A673 (cell line): ENCODE results near the gene MPZL2. TPM values are rescaled to one million over a fixed set of nuclear protein-coding genes. Genes with fewer than 3 reads are reported as not detected.

Experiments used
- BruUV-seq: library from RNA; stranded (reverse); fragments of 400-500 nt; replicated peaks from 2 replicates; lab custom pipeline; 2021; lab: Mats Ljungman, UMichigan
- CTCF ChIA-PET: fragments of 300-600 bp; sonication (Branson Sonifier 250); formaldehyde crosslinking; loops from one replicate; lab custom pipeline; 2022; ENCODE audit warnings: antibody characterized with exemption; lab: Charles Lee
- POLR2A ChIA-PET: fragments of 300-600 bp; sonication (Branson Sonifier 250); formaldehyde crosslinking; loops from one replicate; lab custom pipeline; 2022; ENCODE audit warnings: antibody characterized with exemption; ENCODE audit not compliant: low non-redundant PET; lab: Charles Lee
- DNase-seq: peaks from one replicate; pipeline ENCODE4 v3.0.0-alpha.2; 2015; ENCODE audit warnings: low spot score
- H3K27ac ChIP-seq: fragments of 200-600 bp; sonication (generic); 2 replicates; pipeline ENCODE4 v1.5.1; 2016; ENCODE audit warnings: mixed run types, low read depth, mild to moderate bottlenecking, mixed read lengths, antibody characterized with exemption, low read length; ENCODE audit not compliant: poor library complexity, severe bottlenecking
- H3K27me3 ChIP-seq: fragments of 200-600 bp; sonication (generic); replicated peaks from 2 replicates; pipeline ENCODE4 v1.6.1; 2017; ENCODE audit warnings: mixed run types, low read depth, mild to moderate bottlenecking, mixed read lengths, antibody characterized with exemption, low read length; ENCODE audit not compliant: insufficient read depth, poor library complexity
- H3K36me3 ChIP-seq: fragments of 200-600 bp; sonication (generic); 2 replicates; pipeline ENCODE4 v1.6.1; 2016; ENCODE audit warnings: mixed run types, mild to moderate bottlenecking, mixed read lengths, antibody characterized with exemption, low read length; ENCODE audit not compliant: insufficient read depth, poor library complexity, severe bottlenecking
- H3K4me1 ChIP-seq: fragments of 200-600 bp; sonication (generic); 2 replicates; pipeline ENCODE4 v1.6.1; 2017; ENCODE audit warnings: mixed run types, mild to moderate bottlenecking, mixed read lengths, antibody characterized with exemption, low read length; ENCODE audit not compliant: insufficient read depth, poor library complexity, severe bottlenecking
- H3K4me3 ChIP-seq: fragments of 200-600 bp; sonication (generic); 2 replicates; pipeline ENCODE4 v1.5.1; 2016; ENCODE audit warnings: low read depth, mixed run types, mild to moderate bottlenecking, mixed read lengths, low read length; ENCODE audit not compliant: poor library complexity, severe bottlenecking
- H3K9me3 ChIP-seq: fragments of 200-600 bp; sonication (generic); 2 replicates; pipeline ENCODE4 v1.6.1; 2016; ENCODE audit warnings: mixed run types, low read depth, mild to moderate bottlenecking, mixed read lengths, antibody characterized with exemption, low read length; ENCODE audit not compliant: poor library complexity, severe bottlenecking
- EZH2 ChIP-seq: fragments of 200-600 bp; sonication (generic); IDR thresholded peaks from 2 replicates; pipeline ENCODE4 v1.6.1; 2017; ENCODE audit warnings: borderline replicate concordance, low read depth, mild to moderate bottlenecking, mixed read lengths, antibody characterized with exemption, low read length; ENCODE audit not compliant: poor library complexity, severe bottlenecking
- intact Hi-C: fragments of 100-400 bp; cut with micrococcal nuclease; formaldehyde crosslinking; loops from one replicate; pipeline ENCODE4 v1.10.0; 2022; ENCODE audit not compliant: unreplicated experiment
- total RNA-seq: library from RNA; stranded (reverse); gene quantifications from 2 replicates; pipeline ENCODE4 v1.2.3, GENCODE V29; 2021
- TF ChIP-seq, protein P1 (sequence below): fragments of 300-800, 200-600 bp; sonication (generic); conservative IDR thresholded peaks from 2 replicates; pipeline ENCODE4 v1.5.1; 2017; ENCODE audit warnings: low read depth, mild to moderate bottlenecking, antibody characterized with exemption, low read length, moderate library complexity, mixed read lengths

The MPZL2 gene
- total RNA-seq, 1 experiment from 2014 or later = not detected

DNA sequence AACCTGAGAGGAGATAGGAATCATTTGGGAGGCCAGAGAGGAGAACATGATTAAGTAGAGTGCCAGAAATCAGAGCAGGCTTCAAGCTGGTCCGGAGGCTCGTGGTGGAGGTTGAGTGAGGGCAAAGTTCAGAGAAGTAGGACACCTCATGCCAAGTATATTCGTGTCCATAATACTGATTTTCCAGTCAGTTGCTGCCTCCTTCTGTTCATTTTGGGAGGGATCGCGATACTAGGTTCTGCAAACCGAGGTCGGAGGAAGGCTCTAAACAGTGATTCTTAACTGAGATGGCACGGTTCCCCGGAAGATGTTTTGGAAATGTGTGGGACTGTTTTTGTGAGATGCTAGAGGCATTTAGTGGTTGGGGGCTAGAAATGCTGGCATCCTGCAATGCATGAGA, 26.8 kb upstream of the MPZL2 start:
- POLR2A ChIA-PET = no interaction called here

DNA sequence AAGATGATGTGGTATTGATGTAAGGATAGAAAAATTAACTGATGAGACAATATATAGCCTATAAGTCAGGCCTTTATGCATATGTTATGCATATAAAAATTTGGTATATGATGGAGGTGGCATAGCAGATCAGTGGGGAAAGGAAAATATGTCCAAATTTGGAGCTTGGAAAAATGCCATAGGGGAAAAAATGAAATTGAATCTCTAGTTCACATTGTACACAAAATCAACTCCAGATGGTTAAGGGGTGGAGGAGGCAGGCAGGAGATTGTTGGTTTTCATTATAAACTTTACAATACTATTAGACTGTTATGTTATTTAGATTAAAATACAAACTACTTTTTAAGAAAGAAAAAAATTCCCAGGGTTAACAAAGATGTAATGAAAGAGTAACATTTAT, 25.3 kb upstream of the MPZL2 start:
- no peaks in the 10 kb centered on the region for H3K36me3 ChIP-seq
- BruUV-seq = no TSS peak
- intact Hi-C loops = no loop called here
- CTCF ChIA-PET = no interaction called here
- POLR2A ChIA-PET = no interaction called here
- no peaks in the 10 kb centered on the region for H3K4me1 ChIP-seq
- DNase-seq = no peak
- peaks cover 22% of the 10 kb centered on the region for H3K27me3 ChIP-seq
- no peak overlapping the region for H3K4me3 ChIP-seq
- H3K9me3 ChIP-seq = no peaks in the 10 kb centered on the region
- TF ChIP-seq, protein P1, sequence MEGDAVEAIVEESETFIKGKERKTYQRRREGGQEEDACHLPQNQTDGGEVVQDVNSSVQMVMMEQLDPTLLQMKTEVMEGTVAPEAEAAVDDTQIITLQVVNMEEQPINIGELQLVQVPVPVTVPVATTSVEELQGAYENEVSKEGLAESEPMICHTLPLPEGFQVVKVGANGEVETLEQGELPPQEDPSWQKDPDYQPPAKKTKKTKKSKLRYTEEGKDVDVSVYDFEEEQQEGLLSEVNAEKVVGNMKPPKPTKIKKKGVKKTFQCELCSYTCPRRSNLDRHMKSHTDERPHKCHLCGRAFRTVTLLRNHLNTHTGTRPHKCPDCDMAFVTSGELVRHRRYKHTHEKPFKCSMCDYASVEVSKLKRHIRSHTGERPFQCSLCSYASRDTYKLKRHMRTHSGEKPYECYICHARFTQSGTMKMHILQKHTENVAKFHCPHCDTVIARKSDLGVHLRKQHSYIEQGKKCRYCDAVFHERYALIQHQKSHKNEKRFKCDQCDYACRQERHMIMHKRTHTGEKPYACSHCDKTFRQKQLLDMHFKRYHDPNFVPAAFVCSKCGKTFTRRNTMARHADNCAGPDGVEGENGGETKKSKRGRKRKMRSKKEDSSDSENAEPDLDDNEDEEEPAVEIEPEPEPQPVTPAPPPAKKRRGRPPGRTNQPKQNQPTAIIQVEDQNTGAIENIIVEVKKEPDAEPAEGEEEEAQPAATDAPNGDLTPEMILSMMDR = no peak
- no peak for TF ChIP-seq EZH2
- no peak overlapping the region for H3K27ac ChIP-seq

More for the DNA sequence above, 26.8 kb upstream of the MPZL2 start:
- CTCF ChIA-PET = interaction anchor here (0.6 kb wide), 1 partner anchor 225 kb away, joined by 5 read pairs; no protein-coding TSS in a partner anchor
- no peak overlapping the region for H3K27ac ChIP-seq
- no peak overlapping the region for H3K4me3 ChIP-seq
- no peak for DNase-seq
- H3K9me3 ChIP-seq = no peaks in the 10 kb centered on the region
- intact Hi-C loops = loop anchor here (10.0 kb wide), 1 partner anchor 194 kb away; no protein-coding TSS in a partner anchor
- H3K4me1 ChIP-seq = no peaks in the 10 kb centered on the region
- peaks cover 22% of the 10 kb centered on the region for H3K27me3 ChIP-seq
- BruUV-seq = no TSS peak
- H3K36me3 ChIP-seq = no peaks in the 10 kb centered on the region
- no peak for TF ChIP-seq EZH2
- TF ChIP-seq, protein P1 = peak; percentile 34; the same call in 1 of the 2 replicates

DNA sequence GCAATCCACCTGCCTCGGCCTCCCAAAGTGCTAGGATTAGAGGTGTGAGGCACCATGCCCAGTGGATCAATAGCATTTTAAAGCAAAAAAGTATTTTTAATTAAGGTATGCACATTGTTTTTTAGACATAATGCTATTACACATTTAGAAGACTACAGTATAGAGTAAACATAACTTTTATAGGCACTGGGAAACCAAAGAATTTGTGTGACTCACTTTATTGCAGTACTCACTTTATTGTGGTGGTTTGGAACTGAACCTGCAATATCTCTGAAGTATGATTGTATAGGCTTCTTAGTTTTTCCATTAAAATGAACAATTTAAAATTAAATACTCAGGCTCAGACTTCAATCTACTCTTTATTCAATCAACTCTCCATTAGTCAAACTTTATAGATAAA, 22.9 kb upstream of the MPZL2 start:
- no peaks in the 10 kb centered on the region for H3K36me3 ChIP-seq
- POLR2A ChIA-PET = no interaction called here
- H3K4me3 ChIP-seq = no peak overlapping the region
- no peak for TF ChIP-seq EZH2
- TF ChIP-seq, protein P1 = no peak
- no peaks in the 10 kb centered on the region for H3K4me1 ChIP-seq
- no TSS peak for BruUV-seq
- CTCF ChIA-PET = no interaction called here
- peaks cover 11% of the 10 kb centered on the region for H3K27me3 ChIP-seq
- intact Hi-C loops = no loop called here
- no peak for DNase-seq
- H3K27ac ChIP-seq = no peak overlapping the region
- no peaks in the 10 kb centered on the region for H3K9me3 ChIP-seq
